ENCODE results near the gene APOBR.
"Not testable (repeated sequence)": the region's sequence is repeated elsewhere in the genome, so short reads cannot be mapped to it uniquely, and the experiment has no call there.

APOBR gene

GRCh38 chr16:28524681-28525171 is 30.3 kb downstream of the APOBR start:
- no peak overlapping the region for H3K4me2 ChIP-seq (ENCODE audit: low read length)
- H3K9me2 ChIP-seq (replicated peaks; ENCODE audit: control insufficient read depth, low read length) = no peaks in the 10 kb centered on the region
- H3K36me3 ChIP-seq (ENCODE audit: control insufficient read depth, low read length) = no peaks in the 10 kb centered on the region
- no peak overlapping the region for H3K27ac ChIP-seq (ENCODE audit: low read depth, low read length)
- no peak overlapping the region for H3K4me3 ChIP-seq (ENCODE audit: low read length)
- H3K9me3 ChIP-seq (ENCODE audit: control insufficient read depth, insufficient read depth, low read length) = no peaks in the 10 kb centered on the region
- peaks cover 16% of the 10 kb centered on the region for H3K27me3 ChIP-seq (ENCODE audit: control insufficient read depth, low read length)
- H3F3A ChIP-seq (ENCODE audit: control insufficient read depth, insufficient read depth) = no peaks in the 10 kb centered on the region
- H3K79me2 ChIP-seq (ENCODE audit: control insufficient read depth, low read length) = no peaks in the 10 kb centered on the region
- H3K4me1 ChIP-seq (ENCODE audit: control insufficient read depth, low read length) = peaks cover 20% of the 10 kb centered on the region
- H4K20me1 ChIP-seq (ENCODE audit: control insufficient read depth, insufficient read depth, low read depth, low read length) = no peaks in the 10 kb centered on the region
- peak; percentile 11 for TF ChIP-seq CTCF (IDR thresholded peaks at IDR 0.05; ENCODE audit: low read depth, low read length, poor library complexity, severe bottlenecking)
- TF ChIP-seq EZH2phosphoT487 (IDR thresholded peaks at IDR 0.05; ENCODE audit: borderline replicate concordance, low read length) = no peak

- Histone ChIP-seq H3K27ac (ENCODE audit: low read depth, low read length) (no peak overlapping the region), H3K27me3 (ENCODE audit: control insufficient read depth, low read length) (peaks cover 16% of the 10 kb centered on the region), H3K4me1 (ENCODE audit: control insufficient read depth, low read length) (peaks cover 12% of the 10 kb centered on the region), H3K9me2 (replicated peaks; ENCODE audit: control insufficient read depth, low read length) (no peaks in the 10 kb centered on the region), H3K9me3 (ENCODE audit: control insufficient read depth, insufficient read depth, low read length) (no peaks in the 10 kb centered on the region), H3K4me2 (ENCODE audit: low read length) (no peak overlapping the region), H3K79me2 (ENCODE audit: control insufficient read depth, low read length) (no peaks in the 10 kb centered on the region), H3K4me3 (ENCODE audit: low read length) (no peak overlapping the region), H4K20me1 (ENCODE audit: control insufficient read depth, insufficient read depth, low read depth, low read length) (no peaks in the 10 kb centered on the region), H3F3A (ENCODE audit: control insufficient read depth, insufficient read depth) (no peaks in the 10 kb centered on the region), H3K36me3 (ENCODE audit: control insufficient read depth, low read length) (no peaks in the 10 kb centered on the region)
- TF ChIP-seq CTCF (IDR thresholded peaks at IDR 0.05; ENCODE audit: low read depth, low read length, poor library complexity, severe bottlenecking) (no peak), EZH2phosphoT487 (IDR thresholded peaks at IDR 0.05; ENCODE audit: borderline replicate concordance, low read length) (no peak)
Observed at GRCh38 chr16:28526201-28527099, 32.0 kb downstream of the APOBR start.

- not testable (repeated sequence) for H3K4me3 ChIP-seq (ENCODE audit: low read length); H3F3A ChIP-seq (ENCODE audit: control insufficient read depth, insufficient read depth); H3K9me3 ChIP-seq (ENCODE audit: control insufficient read depth, insufficient read depth, low read length); H3K4me1 ChIP-seq (ENCODE audit: control insufficient read depth, low read length); H3K27ac ChIP-seq (ENCODE audit: low read depth, low read length); H3K36me3 ChIP-seq (ENCODE audit: control insufficient read depth, low read length); H3K79me2 ChIP-seq (ENCODE audit: control insufficient read depth, low read length); H3K4me2 ChIP-seq (ENCODE audit: low read length); H4K20me1 ChIP-seq (ENCODE audit: control insufficient read depth, insufficient read depth, low read depth, low read length); H3K9me2 ChIP-seq (replicated peaks; ENCODE audit: control insufficient read depth, low read length)
- peaks cover 19% of the 10 kb centered on the region for H3K27me3 ChIP-seq (ENCODE audit: control insufficient read depth, low read length)
Observed at GRCh38 chr16:28527100-28527785, 32.8 kb downstream of the APOBR start.

GRCh38 chr16:28527985-28528384 is 33.5 kb downstream of the APOBR start:
- H3K9me2 ChIP-seq (replicated peaks; ENCODE audit: control insufficient read depth, low read length) = no peaks in the 10 kb centered on the region
- no peak overlapping the region for H3K4me3 ChIP-seq (ENCODE audit: low read length)
- H3F3A ChIP-seq (ENCODE audit: control insufficient read depth, insufficient read depth) = no peaks in the 10 kb centered on the region
- peaks cover 19% of the 10 kb centered on the region for H3K27me3 ChIP-seq (ENCODE audit: control insufficient read depth, low read length)
- peaks cover 5% of the 10 kb centered on the region; the same call in 1 of the 2 replicates for H3K4me1 ChIP-seq (ENCODE audit: control insufficient read depth, low read length)
- no peak for TF ChIP-seq CTCF (IDR thresholded peaks at IDR 0.05; ENCODE audit: low read depth, low read length, poor library complexity, severe bottlenecking)
- TF ChIP-seq EZH2phosphoT487 (IDR thresholded peaks at IDR 0.05; ENCODE audit: borderline replicate concordance, low read length) = no peak
- H4K20me1 ChIP-seq (ENCODE audit: control insufficient read depth, insufficient read depth, low read depth, low read length) = no peaks in the 10 kb centered on the region
- no peak overlapping the region for H3K4me2 ChIP-seq (ENCODE audit: low read length)
- no peak overlapping the region for H3K27ac ChIP-seq (ENCODE audit: low read depth, low read length)
- H3K36me3 ChIP-seq (ENCODE audit: control insufficient read depth, low read length) = no peaks in the 10 kb centered on the region
- no peaks in the 10 kb centered on the region for H3K9me3 ChIP-seq (ENCODE audit: control insufficient read depth, insufficient read depth, low read length)
- no peaks in the 10 kb centered on the region for H3K79me2 ChIP-seq (ENCODE audit: control insufficient read depth, low read length)
